NCI-H2107 treated with DMSO at 0.1 percent for 48 hours (cell line): ENCODE data around the gene KRT40.
A peak's percentile ranks its signal among the peaks of the same experiment; 100 is the strongest.
"Not testable (repeated sequence)": the region's sequence is repeated elsewhere in the genome, so short reads cannot be mapped to it uniquely, and the experiment has no call there.

Experiments used
- DNase-seq: peaks from one replicate; lab custom pipeline; 2025; ENCODE audit not compliant: unreplicated experiment; lab: John Stamatoyannopoulos, UW

The KRT40 gene

GRCh38 chr17:40984226-40984625 lies at the start of gene KRT40:
TSS of gene KRT40 (minus strand) at chr17:40984326. CDS start at chr17:40984273, 53 bp downstream.
- DNase-seq: no peak

GRCh38 chr17:41029633-41030245 lies 45.6 kb upstream of the KRT40 start, which contains the start of gene KRTAP1-4:
TSS of gene KRTAP1-4 (minus strand) at chr17:41030195. CDS start at chr17:41030078, 117 bp downstream.
- DNase-seq: no peak

DNA sequence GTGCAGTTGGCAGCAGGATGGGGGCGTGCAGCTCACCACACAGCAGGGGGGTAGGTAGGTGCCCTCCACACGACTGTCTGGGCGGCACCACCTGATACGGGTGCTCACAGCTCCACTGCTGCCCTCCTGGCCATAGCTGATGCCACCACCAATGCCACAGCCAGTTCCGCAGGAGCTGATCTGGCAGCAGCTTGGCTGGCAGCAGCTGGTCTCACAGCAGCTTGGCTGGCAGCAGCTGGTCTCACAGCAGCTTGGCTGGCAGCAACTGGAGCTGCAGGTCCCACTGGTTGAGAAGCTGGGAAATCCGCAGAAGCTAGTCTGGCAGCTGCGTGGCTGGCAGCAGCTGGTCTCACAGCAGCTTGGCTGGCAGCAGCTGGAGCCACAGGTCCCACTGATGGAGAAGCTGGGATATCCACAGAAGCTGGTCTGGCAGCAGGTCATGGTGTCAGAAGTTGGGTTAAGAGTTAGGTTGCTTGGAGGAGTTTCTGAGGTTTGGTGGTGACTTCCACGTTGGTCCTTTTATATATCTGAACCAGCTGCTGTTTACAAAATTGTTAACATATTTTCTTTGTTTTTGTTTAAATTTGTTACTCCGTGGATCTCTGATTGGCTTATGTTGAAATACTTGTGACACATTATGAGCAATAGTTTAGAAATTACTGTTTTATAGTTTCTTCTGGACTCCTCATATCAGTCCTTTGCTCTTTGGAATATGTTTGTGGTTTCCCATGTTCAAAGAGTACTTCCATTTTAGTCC lies 42.8 kb upstream of the KRT40 start, which contains the start of gene KRTAP1-5:
TSS of gene KRTAP1-5 (minus strand) at position 494 of the 757 bp plus-strand sequence. CDS start at position 441, 53 bp downstream.
- DNase-seq: no peak

DNA sequence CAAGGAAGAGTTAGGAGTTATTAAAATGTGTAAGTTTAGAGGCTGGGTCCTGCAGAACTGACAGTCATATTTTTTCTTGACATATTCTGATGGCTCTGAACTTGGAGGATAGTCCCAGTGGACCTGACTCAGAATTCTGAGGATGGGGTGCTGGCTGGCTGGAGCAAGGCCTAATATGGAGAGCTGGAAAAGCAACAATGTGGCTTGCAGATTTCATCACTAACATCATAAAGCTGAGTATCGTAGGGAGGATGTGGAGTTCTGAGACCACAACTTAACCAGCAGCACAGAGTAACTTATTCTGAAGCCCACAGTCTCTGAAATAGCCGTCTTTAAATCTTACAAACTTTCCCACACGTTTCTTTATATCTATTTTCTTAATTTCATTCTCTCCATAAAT lies 40.6 kb upstream of the KRT40 start:
- no peak for DNase-seq

DNA sequence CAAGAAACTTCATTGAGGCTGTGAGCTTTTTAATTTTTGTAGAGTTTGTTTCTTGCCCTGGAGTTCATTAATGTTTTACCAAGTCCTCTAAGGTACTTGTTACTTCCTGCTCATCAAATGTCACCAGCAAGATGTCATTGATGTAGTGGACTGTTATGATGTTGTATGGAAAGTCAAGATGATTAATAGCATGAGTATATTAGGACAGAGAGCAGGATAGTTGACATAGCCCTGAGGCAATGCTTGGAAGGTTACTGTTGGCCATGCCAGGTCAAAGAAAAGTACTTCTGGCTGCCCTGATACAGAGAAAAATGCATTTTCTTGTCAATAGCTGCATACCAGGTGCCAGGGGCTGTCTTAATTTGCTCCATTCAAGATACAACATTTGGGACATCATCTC lies 36.2 kb upstream of the KRT40 start:
- no peak for DNase-seq

- no peak for DNase-seq
Observed at GRCh38 chr17:41019415-41019814, 35.3 kb upstream of the KRT40 start.

- DNase-seq: no peak
Observed at GRCh38 chr17:41018541-41018940, 34.4 kb upstream of the KRT40 start.

DNA sequence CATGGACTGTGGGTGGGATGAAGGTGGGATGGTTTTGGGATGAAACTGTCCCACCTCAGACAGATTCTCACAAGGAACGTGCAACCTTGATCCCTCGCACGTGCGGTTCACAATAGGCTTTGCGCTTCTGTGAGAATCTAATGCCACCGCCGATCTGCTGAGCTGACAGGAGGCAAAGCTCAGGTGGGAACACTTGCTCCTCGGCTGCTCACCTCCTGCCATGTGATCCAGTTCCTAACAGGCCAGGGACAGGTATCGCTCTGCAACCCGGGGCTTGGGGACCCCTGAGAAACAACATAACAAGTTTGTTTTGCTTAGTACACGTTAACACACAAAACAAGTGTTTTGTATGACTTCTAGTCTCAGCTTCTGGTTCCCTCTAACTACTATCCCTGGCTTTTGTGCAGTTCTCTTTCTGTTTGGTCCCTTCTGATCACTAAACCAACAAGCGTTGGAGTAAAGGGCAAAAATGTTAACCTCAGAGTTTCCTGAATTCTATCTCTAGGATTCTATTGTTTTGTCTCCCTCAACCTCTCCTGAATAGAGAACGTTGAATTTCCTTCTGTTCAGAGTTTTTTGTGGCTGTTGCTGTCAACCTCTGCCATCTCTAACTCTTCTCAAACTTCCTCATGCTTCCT lies 32.6 kb upstream of the KRT40 start:
- no peak for DNase-seq

DNA sequence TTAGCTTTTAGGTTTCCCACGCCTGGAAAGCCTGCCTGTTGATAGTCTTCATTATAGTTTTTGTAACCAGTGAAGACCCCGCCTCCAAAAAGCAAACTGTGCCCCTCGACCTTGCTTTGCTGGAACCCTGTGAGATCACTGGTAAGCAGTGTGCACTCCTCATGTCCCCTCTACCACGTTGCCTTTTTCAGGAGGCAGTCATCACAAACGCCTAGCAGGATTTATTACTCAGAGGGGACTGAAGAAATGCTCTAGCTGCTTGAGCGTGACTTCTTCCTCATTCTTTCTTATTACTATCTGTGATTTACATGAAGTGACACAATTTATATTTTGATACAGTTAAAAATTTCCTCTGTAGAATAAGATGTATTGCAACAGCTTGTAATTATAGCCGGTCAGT lies 31.3 kb upstream of the KRT40 start:
- no peak for DNase-seq

GRCh38 chr17:41013606-41014005 lies 29.5 kb upstream of the KRT40 start:
- peak; percentile 85 for DNase-seq

GRCh38 chr17:41013181-41013580 lies 29.1 kb upstream of the KRT40 start:
- DNase-seq: no peak

- peak; percentile 81 for DNase-seq
Observed at GRCh38 chr17:41012326-41013120, 28.4 kb upstream of the KRT40 start.

DNA sequence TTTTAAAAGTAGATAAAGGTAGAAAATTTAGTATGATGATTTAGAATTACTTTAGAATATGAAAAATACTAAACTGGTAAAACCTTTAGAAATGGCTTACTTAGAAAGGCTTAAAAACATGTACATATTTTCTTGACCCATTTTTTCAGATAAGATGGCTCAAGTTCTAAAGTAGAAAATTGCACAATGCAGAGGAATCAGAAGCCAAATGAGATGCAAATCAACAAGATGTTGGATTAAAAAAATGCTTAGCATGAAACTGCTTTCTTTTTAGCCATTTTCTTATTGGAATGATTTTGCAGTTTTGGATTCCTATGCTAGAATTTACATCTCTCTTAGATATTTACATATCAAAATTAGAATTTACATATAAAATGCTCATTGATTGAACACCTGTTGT lies 26.3 kb upstream of the KRT40 start:
- no peak for DNase-seq

GRCh38 chr17:41009936-41010335 lies 25.8 kb upstream of the KRT40 start:
- DNase-seq: no peak

DNA sequence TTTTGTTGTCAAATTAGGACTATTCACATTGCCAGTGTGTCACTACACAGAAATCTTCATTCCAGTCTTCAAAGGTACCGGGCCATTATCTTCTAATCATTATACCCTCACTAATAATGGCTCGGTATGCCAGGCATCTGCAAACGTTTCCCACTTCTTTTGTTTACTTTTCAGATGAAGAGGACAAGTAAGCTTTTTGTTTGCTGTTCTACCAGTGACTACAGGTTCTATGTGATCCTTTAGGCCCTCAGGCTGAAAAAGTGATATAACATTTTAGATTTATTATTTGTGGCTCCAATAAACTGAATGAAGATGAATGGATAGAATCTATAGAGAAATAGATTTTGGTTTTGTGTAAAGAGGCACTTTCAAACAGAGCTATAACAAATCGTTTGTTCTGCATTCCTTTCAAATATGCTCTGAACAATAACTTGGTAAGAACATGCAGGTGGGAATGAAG lies 25.2 kb upstream of the KRT40 start:
- DNase-seq: peak; percentile 67

DNA sequence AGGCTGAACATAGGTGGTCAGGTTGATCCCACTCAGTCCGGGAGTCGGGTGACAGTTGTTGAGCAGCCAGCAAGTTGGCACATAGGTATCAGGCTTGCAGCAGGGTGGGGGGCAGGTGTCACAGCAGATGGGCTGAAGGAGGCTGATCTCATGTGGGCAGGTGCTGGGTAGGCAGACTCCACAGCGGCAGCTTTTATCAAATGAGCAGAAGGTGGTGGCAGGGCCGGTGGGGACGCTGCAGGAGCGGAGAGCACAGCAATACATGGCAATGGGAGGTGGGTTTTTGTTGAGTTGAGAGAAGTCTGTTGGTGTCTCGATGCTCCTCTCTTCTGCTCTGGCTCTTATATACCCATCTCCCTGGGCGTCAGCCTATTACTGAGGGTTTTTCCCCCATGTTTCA lies 24.7 kb upstream of the KRT40 start, which contains the start of gene KRTAP3-1:
TSS of gene KRTAP3-1 (minus strand) at position 318 of the 400 bp plus-strand sequence. CDS start at position 264, 54 bp downstream.
- peak; percentile 84 for DNase-seq

DNA sequence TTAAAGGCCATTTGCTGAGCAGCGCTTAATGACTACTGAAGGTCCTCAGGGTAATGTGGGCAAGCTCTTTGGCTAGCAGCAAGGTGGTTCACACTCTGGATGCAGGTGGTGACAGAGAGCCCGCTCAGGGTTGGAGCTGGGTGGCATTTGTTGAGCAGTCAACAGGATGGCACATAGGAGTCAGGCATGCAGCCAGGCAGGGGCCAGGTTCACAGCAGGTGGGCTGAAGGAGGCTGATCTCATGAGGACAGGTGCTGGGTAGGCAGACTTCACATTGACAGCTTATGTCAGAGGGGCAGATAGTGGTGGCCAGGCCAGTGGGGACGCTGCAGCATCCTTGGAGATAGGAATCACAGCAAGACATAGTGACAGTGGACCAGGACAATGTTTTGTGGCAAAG lies 20.3 kb upstream of the KRT40 start:
- peak; percentile 84 for DNase-seq

GRCh38 chr17:41003926-41004325 lies 19.8 kb upstream of the KRT40 start:
- peak; percentile 84 for DNase-seq

- DNase-seq: no peak
Observed at GRCh38 chr17:41002814-41003213, 18.7 kb upstream of the KRT40 start.

DNA sequence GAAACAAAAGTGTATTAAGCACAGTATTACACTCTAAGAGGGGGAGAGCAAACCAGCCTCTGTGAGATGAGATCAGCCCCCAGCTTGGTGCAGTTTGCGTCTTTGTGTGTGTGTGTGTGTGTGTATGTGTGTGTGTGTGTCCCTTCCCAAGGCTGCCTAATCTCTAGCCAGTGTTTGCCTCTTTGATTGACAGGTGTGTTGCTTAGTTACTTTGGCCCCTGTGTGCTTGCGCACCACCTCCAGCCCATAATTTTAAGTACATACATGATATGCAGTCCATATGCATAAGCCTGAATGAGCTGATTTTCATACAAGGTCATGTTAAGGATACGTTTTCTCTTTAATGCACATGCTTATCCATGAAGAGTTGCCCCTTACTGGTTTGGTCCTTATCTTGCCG lies 17.7 kb upstream of the KRT40 start:
- no peak for DNase-seq

GRCh38 chr17:40999563-40999962 lies 15.4 kb upstream of the KRT40 start, which contains the start of gene KRTAP3-2:
TSS of gene KRTAP3-2 (minus strand) at chr17:40999906. CDS start at chr17:40999853, 53 bp downstream.
- not testable (repeated sequence) for DNase-seq
